H1 (cell line): ENCODE measurements around the gene AGAP1. TPM values are rescaled to one million over a fixed set of nuclear protein-coding genes. Genes with fewer than 3 reads are reported as not detected.

Experiments used
- CTCF ChIA-PET: fragments of 300-600 bp; sonication (Branson Sonifier 250); formaldehyde crosslinking; loops from one replicate; lab custom pipeline; 2021; ENCODE audit not compliant: partially characterized antibody; lab: Charles Lee
- POLR2A ChIA-PET: fragments of 300-600 bp; sonication (Branson Sonifier 250); formaldehyde crosslinking; loops from one replicate; lab custom pipeline; 2021; ENCODE audit warnings: inconsistent platforms; ENCODE audit not compliant: partially characterized antibody; lab: Charles Lee
- DNase-seq, 2 experiments: peaks; one replicate each; pipeline versions ENCODE4 v3.0.0 to v3.0.0-alpha.2; 2010 to 2022; ENCODE audit warnings: low spot score in 2 of 2, low read depth in 1 of 2, mixed read lengths in 1 of 2
- FAIRE-seq: peaks from 2 replicates; lab custom pipeline; 2011; peaks lifted over from hg19 to GRCh38; lab: Jason Lieb, UNC
- H2AFZ ChIP-seq: 2 replicates; pipeline ENCODE4 v1.8.1; 2012; ENCODE audit warnings: low read length, inconsistent platforms
- H2AK5ac ChIP-seq: 2 replicates; pipeline ENCODE4 v1.6.1; 2013; ENCODE audit warnings: low read depth, low read length
- H2BK120ac ChIP-seq: replicated peaks from 2 replicates; pipeline ENCODE3; 2013; ENCODE audit warnings: low read depth, low read length, inconsistent platforms
- H2BK12ac ChIP-seq: 2 replicates; pipeline ENCODE4 v1.6.1; 2013; ENCODE audit warnings: low read depth, low read length
- H2BK15ac ChIP-seq: 2 replicates; pipeline ENCODE4 v1.6.1; 2013; ENCODE audit warnings: low read length
- H2BK20ac ChIP-seq: 2 replicates; pipeline ENCODE4 v1.6.1; 2013; ENCODE audit warnings: low read length
- H2BK5ac ChIP-seq: 2 replicates; pipeline ENCODE4 v1.6.1; 2013; ENCODE audit warnings: low read depth, low read length
- H3K14ac ChIP-seq: 2 replicates; pipeline ENCODE4 v1.6.1; 2013; ENCODE audit warnings: inconsistent platforms; ENCODE audit not compliant: insufficient read length
- H3K18ac ChIP-seq: 2 replicates; pipeline ENCODE4 v1.6.1; 2013; ENCODE audit warnings: low read length; ENCODE audit errors: extremely low read depth
- H3K23ac ChIP-seq: 2 replicates; pipeline ENCODE4 v1.6.1; 2013; ENCODE audit warnings: inconsistent platforms; ENCODE audit not compliant: insufficient read length
- H3K23me2 ChIP-seq: 2 replicates; pipeline ENCODE4 v1.6.1; 2013; ENCODE audit warnings: low read depth, low read length
- H3K27ac ChIP-seq: 2 replicates; pipeline ENCODE4 v1.6.1; 2011; ENCODE audit warnings: low read depth, low read length, inconsistent platforms
- H3K27me3 ChIP-seq, 4 experiments: replicated peaks in 1 of 4; 1 replicate in 1 of 4; 2 replicates in 3 of 4; pipeline versions ENCODE4 v1.6.1 to v1.8.1; 2011 to 2013; ENCODE audit warnings: low read length in 3 of 4, mild to moderate bottlenecking in 3 of 4, inconsistent platforms in 2 of 4, mixed read lengths in 2 of 4, moderate library complexity in 1 of 4; ENCODE audit not compliant: control insufficient read depth in 3 of 4, insufficient read depth in 3 of 4; ENCODE audit errors: extremely low read depth in 1 of 4
- H3K36me3 ChIP-seq, 4 experiments: 2 replicates each; pipeline versions ENCODE4 v1.6.1 to v1.8.1; 2011 to 2013; ENCODE audit warnings: mild to moderate bottlenecking in 4 of 4, low read length in 3 of 4, moderate library complexity in 2 of 4, control low read depth in 1 of 4, inconsistent platforms in 1 of 4; ENCODE audit not compliant: insufficient read depth in 4 of 4, control insufficient read depth in 2 of 4
- H3K4ac ChIP-seq: replicated peaks from 2 replicates; pipeline ENCODE3; 2013; ENCODE audit warnings: low read length, low read depth, mixed read lengths, inconsistent platforms; ENCODE audit not compliant: insufficient read length
- H3K4me1 ChIP-seq, 4 experiments: replicated peaks in 1 of 4; 1 replicate in 1 of 4; 2 replicates in 3 of 4; pipeline versions ENCODE4 v1.6.1 to v1.8.1; 2011 to 2013; ENCODE audit warnings: low read length in 3 of 4, inconsistent platforms in 2 of 4, mixed read lengths in 1 of 4; ENCODE audit not compliant: insufficient read depth in 4 of 4, control insufficient read depth in 3 of 4
- H3K4me2 ChIP-seq, 2 experiments: 2 replicates each; pipeline versions ENCODE4 v1.6.1 to v1.8.1; 2011 to 2013; ENCODE audit warnings: low read depth in 2 of 2, low read length in 2 of 2, control low read depth in 1 of 2, inconsistent platforms in 1 of 2, mild to moderate bottlenecking in 1 of 2; ENCODE audit not compliant: insufficient read depth in 1 of 2
- H3K4me3 ChIP-seq, 4 experiments: fragments of 200-600, 300-600 bp in 1 of 4; sonication (generic), shearing (Covaris generic), sonication (Bioruptor Twin) in 1 of 4; 2 replicates each; pipeline versions ENCODE4 v1.5.1 to v1.8.1; 2011 to 2016; ENCODE audit warnings: low read length in 4 of 4, low read depth in 3 of 4, control low read depth in 2 of 4, inconsistent platforms in 2 of 4, mild to moderate bottlenecking in 2 of 4, mixed read lengths in 1 of 4, moderate library complexity in 1 of 4; ENCODE audit not compliant: insufficient read depth in 2 of 4; ENCODE audit errors: extremely low read depth in 1 of 4
- H3K56ac ChIP-seq: replicated peaks from 2 replicates; pipeline ENCODE3; 2013; ENCODE audit warnings: low read depth, mild to moderate bottlenecking, mixed read lengths, low read length, inconsistent platforms; ENCODE audit not compliant: insufficient read length
- H3K79me1 ChIP-seq: 2 replicates; pipeline ENCODE4 v1.6.1; 2013; ENCODE audit warnings: low read depth, low read length, control low read depth
- H3K79me2 ChIP-seq, 2 experiments: 2 replicates each; pipeline versions ENCODE4 v1.6.1 to v1.8.1; 2012 to 2013; ENCODE audit warnings: low read length in 2 of 2, mild to moderate bottlenecking in 2 of 2, inconsistent platforms in 1 of 2; ENCODE audit not compliant: insufficient read depth in 2 of 2, control insufficient read depth in 1 of 2
- H3K9ac ChIP-seq, 4 experiments: replicated peaks in 1 of 4; 1 replicate in 1 of 4; 2 replicates in 3 of 4; pipeline versions ENCODE4 v1.6.1 to v1.8.1; 2011 to 2013; ENCODE audit warnings: low read depth in 3 of 4, low read length in 3 of 4, control low read depth in 2 of 4, mild to moderate bottlenecking in 2 of 4, moderate library complexity in 2 of 4, inconsistent platforms in 1 of 4; ENCODE audit errors: extremely low read depth in 1 of 4
- H3K9me3 ChIP-seq, 2 experiments: 2 replicates each; pipeline versions ENCODE4 v1.6.1 to v1.8.1; 2012 to 2013; ENCODE audit warnings: mild to moderate bottlenecking in 2 of 2, moderate library complexity in 2 of 2, control low read depth in 1 of 2, inconsistent platforms in 1 of 2, low read depth in 1 of 2, low read length in 1 of 2, mixed read lengths in 1 of 2; ENCODE audit not compliant: insufficient read depth in 2 of 2
- H4K20me1 ChIP-seq, 2 experiments: replicated peaks in 1 of 2; 2 replicates each; pipeline versions ENCODE3 to v1.8.1; 2011 to 2013; ENCODE audit warnings: inconsistent platforms in 2 of 2, low read length in 2 of 2, mild to moderate bottlenecking in 1 of 2; ENCODE audit not compliant: insufficient read depth in 2 of 2, control insufficient read depth in 1 of 2
- H4K5ac ChIP-seq: 2 replicates; pipeline ENCODE4 v1.6.1; 2013; ENCODE audit warnings: low read length, low read depth, mixed read lengths, inconsistent platforms; ENCODE audit not compliant: insufficient read length
- H4K8ac ChIP-seq: 2 replicates; pipeline ENCODE4 v1.8.0; 2013; ENCODE audit warnings: mild to moderate bottlenecking, moderate library complexity, low read length, inconsistent platforms; ENCODE audit not compliant: insufficient read depth; ENCODE audit errors: extremely low read depth
- H4K91ac ChIP-seq: replicated peaks from 2 replicates; pipeline ENCODE3; 2013; ENCODE audit warnings: low read length, mixed read lengths, inconsistent platforms; ENCODE audit not compliant: insufficient read length
- ATF3 ChIP-seq: IDR thresholded peaks from 2 replicates; pipeline ENCODE4 v1.6.1; 2011; ENCODE audit warnings: low read depth, mild to moderate bottlenecking, low read length; ENCODE audit not compliant: insufficient read depth
- BACH1 ChIP-seq: IDR thresholded peaks from 2 replicates; pipeline ENCODE4 v1.6.1; 2012; ENCODE audit warnings: low read length, improper control_type of control experiment
- CBX5 ChIP-seq: fragments of 300-800, 300-1000 bp; sonication (generic); IDR thresholded peaks from 2 replicates; pipeline ENCODE4 v1.7.1; 2016; ENCODE audit warnings: antibody characterized with exemption, low read length, low read depth
- CBX8 ChIP-seq: fragments of 300-800, 300-1000 bp; sonication (generic); IDR thresholded peaks from 2 replicates; pipeline ENCODE4 v1.7.1; 2016; ENCODE audit warnings: low read depth, low read length, borderline replicate concordance
- GTF2F1 ChIP-seq: IDR thresholded peaks from 2 replicates; pipeline ENCODE4 v1.6.1; 2012; ENCODE audit warnings: low read depth, low read length, improper control_type of control experiment, borderline replicate concordance
- JUN ChIP-seq: IDR thresholded peaks from 2 replicates; pipeline ENCODE4 v1.6.1; 2011; ENCODE audit warnings: low read depth, mild to moderate bottlenecking, improper control_type of control experiment, low read length
- KDM1A ChIP-seq: fragments of 200-600, 300-600 bp; sonication (generic); IDR thresholded peaks from 2 replicates; pipeline ENCODE4 v1.7.1; 2016; ENCODE audit warnings: mild to moderate bottlenecking, low read length, borderline replicate concordance
- NRF1 ChIP-seq: IDR thresholded peaks from 2 replicates; pipeline ENCODE4 v1.6.1; 2011; ENCODE audit warnings: mild to moderate bottlenecking, low read depth, low read length, improper control_type of control experiment
- POLR2AphosphoS5 ChIP-seq: IDR thresholded peaks from 2 replicates; pipeline ENCODE4 v1.6.1; 2011; ENCODE audit warnings: low read depth, low read length
- RNF2 ChIP-seq: fragments of 200-900, 300-1000 bp; sonication (generic); IDR thresholded peaks from 2 replicates; pipeline ENCODE4 v1.7.1; 2016; ENCODE audit warnings: borderline replicate concordance, low read depth, mild to moderate bottlenecking, antibody characterized with exemption, low read length; ENCODE audit not compliant: poor library complexity, severe bottlenecking; ENCODE audit errors: missing control alignments
- SP1 ChIP-seq: IDR thresholded peaks from 2 replicates; pipeline ENCODE4 v1.6.1; 2011; ENCODE audit warnings: low read depth, low read length
- TCF12 ChIP-seq: IDR thresholded peaks from 2 replicates; pipeline ENCODE4 v1.6.1; 2011; ENCODE audit warnings: low read depth, mild to moderate bottlenecking, low read length
- TEAD4 ChIP-seq: IDR thresholded peaks from 2 replicates; pipeline ENCODE4 v1.6.1; 2012; ENCODE audit warnings: low read depth, low read length, inconsistent platforms, mixed read lengths
- ZNF274 ChIP-seq: IDR thresholded peaks from 2 replicates; pipeline ENCODE4 v1.7.0; 2012; ENCODE audit warnings: low read length, borderline replicate concordance; ENCODE audit errors: extremely low read depth
- WGBS, 2 experiments: shearing (Covaris generic) in 1 of 2; methylation state at CpG; one replicate each; pipeline versions ENCODE4 v1.1.6 to v1.1.7; 2013 to 2015; ENCODE audit warnings: low lambda C conversion rate in 2 of 2, mixed read lengths in 2 of 2, inconsistent platforms in 1 of 2, low coverage in 1 of 2, missing lambda C conversion rate in 1 of 2; ENCODE audit not compliant: insufficient replicate concordance in 2 of 2, insufficient coverage in 1 of 2, insufficient read length in 1 of 2; ENCODE audit errors: extremely low coverage in 1 of 2, missing lambda C conversion rate in 1 of 2; 5-methylcytosine and 5-hydroxymethylcytosine counted together
- polyA plus RNA-seq, 7 experiments: library from polyadenylated mRNA; depleted of rRNA in 3 of 7; stranded (reverse) in 5 of 7; unstranded in 2 of 7; fragments of >200 nt in 5 of 7; fragments of 200-250 nt in 2 of 7; gene quantifications; 1 replicate in 5 of 7; 2 replicates in 1 of 7; 4 replicates in 1 of 7; pipeline versions ENCODE4 v1.2.1 to v1.2.3, GENCODE V29; 2011 to 2013; ENCODE audit warnings: missing spikeins in 2 of 7, mixed read lengths in 2 of 7
- total RNA-seq: library from RNA; stranded (reverse); fragmentation: NEBNext Ultra II Directional; extraction: Animal tissue kit (Norgen Biotek cat#: 25700); gene quantifications from 2 replicates; pipeline ENCODE4 v1.2.1, GENCODE V29; 2021

The AGAP1 gene
- total and polyA plus RNA-seq, 2 of the 8 experiments (the other 6 are each of a cell fraction or from before 2014, with no cell fraction given), result 18.1 to 39.4 TPM

GRCh38 chr2:235538144-235538639 is 44.3 kb downstream of the AGAP1 start:
- Histone ChIP-seq H2BK15ac (no peak overlapping the region), H3K23ac (no peak overlapping the region), H3K4me1 (peaks cover 2 to 13% (median 7%) of the 10 kb centered on the region in 4 experiments), H3K27me3 (no peaks in the 10 kb centered on the region), H3K4me3 (no peak overlapping the region), H4K5ac (no peak overlapping the region), H4K8ac (no peak overlapping the region), H3K9me3 (no peaks in the 10 kb centered on the region), H2BK20ac (no peak overlapping the region), H3K36me3 (no peaks in the 10 kb centered on the region), H2BK5ac (no peak overlapping the region), H3K79me2 (peaks cover 0 to 89% of the 10 kb centered on the region in 2 experiments; a peak in 2 of 4 replicates), H3K18ac (no peak overlapping the region), H3K14ac (no peak overlapping the region), H3K23me2 (no peaks in the 10 kb centered on the region), H3K4ac (no peak overlapping the region), H4K91ac (no peak overlapping the region), H2AK5ac (no peak overlapping the region), H2BK12ac (no peak overlapping the region), H2BK120ac (no peak overlapping the region), H2AFZ (no peak overlapping the region), H4K20me1 (peaks cover 9 to 10% of the 10 kb centered on the region in 2 experiments), H3K9ac (no peak overlapping the region), H3K79me1 (peaks cover 20% of the 10 kb centered on the region), H3K56ac (no peak overlapping the region), H3K4me2 (no peak overlapping the region), H3K27ac (no peak overlapping the region)
- ChIA-PET CTCF (interaction anchor here (1.2 to 3.2 kb wide), 5 partner anchors 9 to 228 kb away, joined by 3 to 11 read pairs (median 3); no protein-coding TSS in a partner anchor), POLR2A (no interaction called here)
- FAIRE-seq (no peak), DNase-seq (no peak)
- 86% methylated on average over 7 of the region's 7 CpGs; no CpG with 5 or more reads in 1 of the 2 experiments for WGBS, 2 experiments
- TF ChIP-seq CBX8 (no peak), POLR2AphosphoS5 (no peak), KDM1A (no peak), CBX5 (no peak), TCF12 (no peak), NRF1 (no peak), ZNF274 (no peak), BACH1 (no peak), JUN (no peak), GTF2F1 (no peak), RNF2 (no peak), SP1 (no peak), TEAD4 (no peak), ATF3 (no peak)
